SK-N-SH treated with all-trans-retinoic acid at 6 μM for 48 hours (cell line): ENCODE measurements around the gene RACK1.

Experiments used
- ATAC-seq: fragments of 200-7000 bp; cut with Tn5 transposase; 3 replicates; pipeline ENCODE4 v1.9.1; 2020; ENCODE audit warnings: mild to moderate bottlenecking, moderate library complexity
- ARNTL ChIP-seq: fragments of 450-650 bp; formaldehyde crosslinking; IDR thresholded peaks from 2 replicates; pipeline ENCODE4 v1.5.0; 2020; ENCODE audit warnings: low read depth, mild to moderate bottlenecking, moderate library complexity, borderline replicate concordance
- ESRRG ChIP-seq: fragments of 250-450 bp; sonication (Bioruptor Pico); IDR thresholded peaks from 2 replicates; pipeline ENCODE4 v1.6.1; 2021; ENCODE audit warnings: mild to moderate bottlenecking
- ISL1 ChIP-seq: fragments of 250-450 bp; sonication (Bioruptor Pico); IDR thresholded peaks from 2 replicates; pipeline ENCODE4 v2.1.2; 2022; ENCODE audit warnings: mild to moderate bottlenecking, moderate library complexity
- OSR1 ChIP-seq: fragments of 250-450 bp; sonication (Bioruptor Pico); IDR thresholded peaks from 2 replicates; pipeline ENCODE4 v1.8.0; 2022; ENCODE audit warnings: moderate library complexity, mild to moderate bottlenecking, inconsistent platforms
- RARB ChIP-seq: fragments of 250-450 bp; sonication (Bioruptor Pico); IDR thresholded peaks from 2 replicates; pipeline ENCODE4 v1.8.0; 2021; ENCODE audit warnings: mild to moderate bottlenecking, moderate library complexity
- SNAI2 ChIP-seq: fragments of 250-450 bp; sonication (Bioruptor Pico); IDR thresholded peaks from 2 replicates; pipeline ENCODE4 v1.5.0; 2020; ENCODE audit warnings: mild to moderate bottlenecking, moderate library complexity
- ZC3H10 ChIP-seq: fragments of 250-450 bp; sonication (Bioruptor Pico); IDR thresholded peaks from 2 replicates; pipeline ENCODE4 v1.5.1; 2021; ENCODE audit warnings: mild to moderate bottlenecking, moderate library complexity
- ZFP3 ChIP-seq: fragments of 250-450 bp; sonication (Bioruptor Pico); IDR thresholded peaks from 2 replicates; pipeline ENCODE4 v1.5.0; 2020; ENCODE audit warnings: mild to moderate bottlenecking, moderate library complexity
- ZFP30 ChIP-seq: fragments of 450-650 bp; formaldehyde crosslinking; IDR thresholded peaks from 2 replicates; pipeline ENCODE4 v1.5.0; 2022; ENCODE audit warnings: mild to moderate bottlenecking, moderate library complexity
- ZNF565 ChIP-seq: fragments of 450-650 bp; formaldehyde crosslinking; conservative IDR thresholded peaks from 2 replicates; pipeline ENCODE4 v1.5.0; 2020; ENCODE audit warnings: low read depth, mild to moderate bottlenecking, moderate library complexity
- ZNF70 ChIP-seq: fragments of 450-650 bp; formaldehyde crosslinking; IDR thresholded peaks from 2 replicates; pipeline ENCODE4 v1.5.0; 2020; ENCODE audit warnings: mild to moderate bottlenecking, moderate library complexity
- ZNF8 ChIP-seq: fragments of 450-650 bp; formaldehyde crosslinking; IDR thresholded peaks from 2 replicates; pipeline ENCODE4 v1.5.0; 2020; ENCODE audit warnings: mild to moderate bottlenecking, moderate library complexity
- TF ChIP-seq, protein P1 (sequence below): fragments of 250-450 bp; sonication (Bioruptor Pico); IDR thresholded peaks from 2 replicates; pipeline ENCODE4 v1.5.0; 2020; ENCODE audit warnings: mild to moderate bottlenecking, moderate library complexity
- TF ChIP-seq, protein P2 (sequence below): fragments of 250-450 bp; sonication (Bioruptor Pico); IDR thresholded peaks from 2 replicates; pipeline ENCODE4 v1.5.1; 2020; ENCODE audit warnings: low read depth, mild to moderate bottlenecking, moderate library complexity
- TF ChIP-seq, protein P3 (sequence below): fragments of 250-450 bp; sonication (Bioruptor Pico); IDR thresholded peaks from 2 replicates; pipeline ENCODE4 v1.5.1; 2021; ENCODE audit warnings: mild to moderate bottlenecking, moderate library complexity
- TF ChIP-seq, protein P4 (sequence below): fragments of 250-450 bp; sonication (Bioruptor Pico); IDR thresholded peaks from 2 replicates; pipeline ENCODE4 v1.8.0; 2021; ENCODE audit warnings: low read depth, mild to moderate bottlenecking, moderate library complexity, borderline replicate concordance
- TF ChIP-seq, protein P5 (sequence below): fragments of 250-450 bp; sonication (Bioruptor Pico); IDR thresholded peaks from 2 replicates; pipeline ENCODE4 v1.8.0; 2020; ENCODE audit warnings: mild to moderate bottlenecking, moderate library complexity, borderline replicate concordance

The RACK1 gene

DNA sequence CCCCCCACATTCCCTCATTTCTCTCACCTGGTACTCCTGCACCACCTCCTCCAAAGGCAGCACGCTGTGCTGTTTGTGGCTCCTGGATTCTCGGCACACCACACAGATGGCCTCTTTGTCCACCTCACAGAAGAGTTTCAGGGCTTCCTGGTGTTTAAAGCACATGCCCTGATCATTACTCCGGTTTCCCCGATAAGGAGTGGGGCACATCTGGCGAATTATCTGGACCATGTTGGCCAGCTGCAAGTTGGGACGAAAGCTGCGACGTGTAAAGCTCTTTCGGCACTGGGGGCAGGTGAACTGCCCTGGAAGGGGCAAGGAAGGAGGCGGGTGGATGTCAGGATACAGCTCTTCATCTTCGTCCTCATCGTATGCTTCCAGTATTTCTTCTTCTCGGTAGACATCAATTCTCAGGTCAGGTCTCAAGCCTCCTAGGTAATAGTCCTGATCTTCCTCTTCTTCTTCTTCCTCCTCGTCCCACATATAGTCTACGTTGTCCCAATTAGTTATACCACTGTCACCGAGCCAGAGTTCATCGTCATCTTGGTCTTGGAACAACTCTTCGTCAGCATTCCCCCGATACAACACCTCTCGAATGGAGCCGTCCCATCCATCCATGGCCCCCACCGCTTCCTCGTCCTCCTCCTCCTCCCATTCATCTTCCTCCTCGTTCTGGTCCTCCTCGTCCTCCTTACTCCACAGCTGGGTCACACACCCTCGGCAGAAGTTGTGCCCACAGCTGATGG lies 16.4 kb upstream of the RACK1 start:
- ATAC-seq, result 0 out of 3 replicates have a peak, but pooled peaks have one; percentile 1

DNA sequence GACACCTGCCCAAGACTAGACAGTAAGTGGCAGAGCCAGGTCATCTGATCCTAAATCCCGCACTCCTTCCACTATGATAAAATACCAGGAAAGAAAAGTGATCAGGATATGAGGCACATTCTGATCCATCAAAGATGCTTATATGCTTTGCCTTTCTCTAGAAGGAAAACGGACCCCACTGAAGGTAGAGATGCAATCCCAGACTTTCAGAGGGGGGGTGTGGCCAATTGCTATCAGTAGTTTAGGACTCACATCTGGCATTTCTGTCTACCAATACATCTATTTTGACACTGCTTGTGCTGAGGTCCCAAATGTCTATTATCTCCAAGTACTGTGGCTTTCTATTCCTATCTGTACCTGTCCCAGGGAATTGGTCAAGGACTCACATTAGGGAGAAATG lies 15.6 kb upstream of the RACK1 start:
- TF ChIP-seq, protein P1, sequence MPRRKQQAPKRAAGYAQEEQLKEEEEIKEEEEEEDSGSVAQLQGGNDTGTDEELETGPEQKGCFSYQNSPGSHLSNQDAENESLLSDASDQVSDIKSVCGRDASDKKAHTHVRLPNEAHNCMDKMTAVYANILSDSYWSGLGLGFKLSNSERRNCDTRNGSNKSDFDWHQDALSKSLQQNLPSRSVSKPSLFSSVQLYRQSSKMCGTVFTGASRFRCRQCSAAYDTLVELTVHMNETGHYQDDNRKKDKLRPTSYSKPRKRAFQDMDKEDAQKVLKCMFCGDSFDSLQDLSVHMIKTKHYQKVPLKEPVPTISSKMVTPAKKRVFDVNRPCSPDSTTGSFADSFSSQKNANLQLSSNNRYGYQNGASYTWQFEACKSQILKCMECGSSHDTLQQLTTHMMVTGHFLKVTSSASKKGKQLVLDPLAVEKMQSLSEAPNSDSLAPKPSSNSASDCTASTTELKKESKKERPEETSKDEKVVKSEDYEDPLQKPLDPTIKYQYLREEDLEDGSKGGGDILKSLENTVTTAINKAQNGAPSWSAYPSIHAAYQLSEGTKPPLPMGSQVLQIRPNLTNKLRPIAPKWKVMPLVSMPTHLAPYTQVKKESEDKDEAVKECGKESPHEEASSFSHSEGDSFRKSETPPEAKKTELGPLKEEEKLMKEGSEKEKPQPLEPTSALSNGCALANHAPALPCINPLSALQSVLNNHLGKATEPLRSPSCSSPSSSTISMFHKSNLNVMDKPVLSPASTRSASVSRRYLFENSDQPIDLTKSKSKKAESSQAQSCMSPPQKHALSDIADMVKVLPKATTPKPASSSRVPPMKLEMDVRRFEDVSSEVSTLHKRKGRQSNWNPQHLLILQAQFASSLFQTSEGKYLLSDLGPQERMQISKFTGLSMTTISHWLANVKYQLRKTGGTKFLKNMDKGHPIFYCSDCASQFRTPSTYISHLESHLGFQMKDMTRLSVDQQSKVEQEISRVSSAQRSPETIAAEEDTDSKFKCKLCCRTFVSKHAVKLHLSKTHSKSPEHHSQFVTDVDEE, result no peak
- TF ChIP-seq ISL1 (no peak), SNAI2 (CRISPR knock-in tag) (no peak), ZNF565 (CRISPR knock-in tag) (no peak), ZNF8 (CRISPR knock-in tag) (no peak), ZNF70 (CRISPR knock-in tag) (no peak), OSR1 (CRISPR knock-in tag) (no peak)
- TF ChIP-seq, protein P2, sequence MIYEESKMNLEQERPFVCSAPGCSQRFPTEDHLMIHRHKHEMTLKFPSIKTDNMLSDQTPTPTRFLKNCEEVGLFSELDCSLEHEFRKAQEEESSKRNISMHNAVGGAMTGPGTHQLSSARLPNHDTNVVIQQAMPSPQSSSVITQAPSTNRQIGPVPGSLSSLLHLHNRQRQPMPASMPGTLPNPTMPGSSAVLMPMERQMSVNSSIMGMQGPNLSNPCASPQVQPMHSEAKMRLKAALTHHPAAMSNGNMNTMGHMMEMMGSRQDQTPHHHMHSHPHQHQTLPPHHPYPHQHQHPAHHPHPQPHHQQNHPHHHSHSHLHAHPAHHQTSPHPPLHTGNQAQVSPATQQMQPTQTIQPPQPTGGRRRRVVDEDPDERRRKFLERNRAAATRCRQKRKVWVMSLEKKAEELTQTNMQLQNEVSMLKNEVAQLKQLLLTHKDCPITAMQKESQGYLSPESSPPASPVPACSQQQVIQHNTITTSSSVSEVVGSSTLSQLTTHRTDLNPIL (CRISPR knock-in tag), result no peak
- TF ChIP-seq, protein P3, sequence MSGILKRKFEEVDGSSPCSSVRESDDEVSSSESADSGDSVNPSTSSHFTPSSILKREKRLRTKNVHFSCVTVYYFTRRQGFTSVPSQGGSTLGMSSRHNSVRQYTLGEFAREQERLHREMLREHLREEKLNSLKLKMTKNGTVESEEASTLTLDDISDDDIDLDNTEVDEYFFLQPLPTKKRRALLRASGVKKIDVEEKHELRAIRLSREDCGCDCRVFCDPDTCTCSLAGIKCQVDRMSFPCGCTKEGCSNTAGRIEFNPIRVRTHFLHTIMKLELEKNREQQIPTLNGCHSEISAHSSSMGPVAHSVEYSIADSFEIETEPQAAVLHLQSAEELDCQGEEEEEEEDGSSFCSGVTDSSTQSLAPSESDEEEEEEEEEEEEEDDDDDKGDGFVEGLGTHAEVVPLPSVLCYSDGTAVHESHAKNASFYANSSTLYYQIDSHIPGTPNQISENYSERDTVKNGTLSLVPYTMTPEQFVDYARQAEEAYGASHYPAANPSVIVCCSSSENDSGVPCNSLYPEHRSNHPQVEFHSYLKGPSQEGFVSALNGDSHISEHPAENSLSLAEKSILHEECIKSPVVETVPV (CRISPR knock-in tag), result no peak
- TF ChIP-seq, protein P4, sequence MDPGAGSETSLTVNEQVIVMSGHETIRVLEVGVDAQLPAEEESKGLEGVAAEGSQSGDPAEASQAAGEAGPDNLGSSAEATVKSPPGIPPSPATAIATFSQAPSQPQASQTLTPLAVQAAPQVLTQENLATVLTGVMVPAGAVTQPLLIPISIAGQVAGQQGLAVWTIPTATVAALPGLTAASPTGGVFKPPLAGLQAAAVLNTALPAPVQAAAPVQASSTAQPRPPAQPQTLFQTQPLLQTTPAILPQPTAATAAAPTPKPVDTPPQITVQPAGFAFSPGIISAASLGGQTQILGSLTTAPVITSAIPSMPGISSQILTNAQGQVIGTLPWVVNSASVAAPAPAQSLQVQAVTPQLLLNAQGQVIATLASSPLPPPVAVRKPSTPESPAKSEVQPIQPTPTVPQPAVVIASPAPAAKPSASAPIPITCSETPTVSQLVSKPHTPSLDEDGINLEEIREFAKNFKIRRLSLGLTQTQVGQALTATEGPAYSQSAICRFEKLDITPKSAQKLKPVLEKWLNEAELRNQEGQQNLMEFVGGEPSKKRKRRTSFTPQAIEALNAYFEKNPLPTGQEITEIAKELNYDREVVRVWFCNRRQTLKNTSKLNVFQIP, result no peak
- TF ChIP-seq, all 23 proteins: peak for 0
- ATAC-seq, result no peak

More for the DNA sequence above, 16.4 kb upstream of the RACK1 start:
- TF ChIP-seq, protein P3 (CRISPR knock-in tag), result no peak
- TF ChIP-seq, protein P5, sequence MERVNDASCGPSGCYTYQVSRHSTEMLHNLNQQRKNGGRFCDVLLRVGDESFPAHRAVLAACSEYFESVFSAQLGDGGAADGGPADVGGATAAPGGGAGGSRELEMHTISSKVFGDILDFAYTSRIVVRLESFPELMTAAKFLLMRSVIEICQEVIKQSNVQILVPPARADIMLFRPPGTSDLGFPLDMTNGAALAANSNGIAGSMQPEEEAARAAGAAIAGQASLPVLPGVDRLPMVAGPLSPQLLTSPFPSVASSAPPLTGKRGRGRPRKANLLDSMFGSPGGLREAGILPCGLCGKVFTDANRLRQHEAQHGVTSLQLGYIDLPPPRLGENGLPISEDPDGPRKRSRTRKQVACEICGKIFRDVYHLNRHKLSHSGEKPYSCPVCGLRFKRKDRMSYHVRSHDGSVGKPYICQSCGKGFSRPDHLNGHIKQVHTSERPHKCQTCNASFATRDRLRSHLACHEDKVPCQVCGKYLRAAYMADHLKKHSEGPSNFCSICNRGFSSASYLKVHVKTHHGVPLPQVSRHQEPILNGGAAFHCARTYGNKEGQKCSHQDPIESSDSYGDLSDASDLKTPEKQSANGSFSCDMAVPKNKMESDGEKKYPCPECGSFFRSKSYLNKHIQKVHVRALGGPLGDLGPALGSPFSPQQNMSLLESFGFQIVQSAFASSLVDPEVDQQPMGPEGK (CRISPR knock-in tag), result no peak
- TF ChIP-seq ZC3H10 (CRISPR knock-in tag) (no peak), ZFP3 (CRISPR knock-in tag) (no peak), ISL1 (no peak), ARNTL (CRISPR knock-in tag) (no peak), ZFP30 (CRISPR knock-in tag) (no peak), ZNF70 (CRISPR knock-in tag) (no peak), ZNF565 (CRISPR knock-in tag) (no peak), ZNF8 (CRISPR knock-in tag) (no peak), SNAI2 (CRISPR knock-in tag) (no peak), RARB (no peak), ESRRG (CRISPR knock-in tag) (no peak)
- TF ChIP-seq, protein P1, result no peak
- TF ChIP-seq, protein P4, result no peak
